Upper lobe of left lung (tissue), 4 donors: ENCODE data around the gene CTTN.

Source experiments
- EP300 ChIP-seq, 4 donors: sonication (generic); formaldehyde crosslinking; IDR thresholded peaks; one replicate each; pipeline ENCODE4 v1.5.1; 2017; ENCODE audit warnings: antibody characterized with exemption in 4 of 4, control low read depth in 2 of 4
- POLR2A ChIP-seq, 4 donors: fragments of 450-650 bp; IDR thresholded peaks; one replicate each; pipeline ENCODE4 v1.5.1; 2016 to 2017; ENCODE audit warnings: antibody characterized with exemption in 4 of 4, mild to moderate bottlenecking in 2 of 4
- POLR2AphosphoS5 ChIP-seq, 2 donors: sonication (generic); formaldehyde crosslinking; IDR thresholded peaks; one replicate each; pipeline ENCODE4 v1.5.1; 2017; ENCODE audit warnings: antibody characterized with exemption in 2 of 2
- TF ChIP-seq, protein P1 (sequence below), 6 experiments: fragments of 450-650 bp in 4 of 6; fragments of 200-600 bp in 2 of 6; sonication (generic) in 2 of 6; IDR thresholded peaks; one replicate each; pipeline ENCODE4 v1.5.1; 2016 to 2019; ENCODE audit warnings: antibody characterized with exemption in 6 of 6

DNA sequence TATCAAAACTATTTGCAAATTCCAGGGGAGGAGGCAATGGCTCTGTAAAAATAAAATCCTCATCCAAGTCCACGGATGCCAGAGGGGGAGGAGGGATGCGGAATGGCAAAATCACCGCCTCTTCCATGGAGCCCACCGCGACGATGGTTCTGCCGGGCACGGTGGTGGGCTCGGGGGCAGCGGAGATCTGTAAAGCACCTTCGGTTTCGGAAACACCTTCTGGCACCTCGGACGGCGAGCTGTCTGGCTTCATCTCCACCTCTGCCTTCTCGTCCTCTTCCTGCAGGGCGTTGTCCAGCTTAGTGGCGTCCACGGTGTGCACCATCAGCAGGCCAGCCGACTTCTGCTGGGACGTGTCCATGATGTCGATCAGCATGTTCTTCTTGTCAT is 87.7 kb downstream of the CTTN start:
- TF ChIP-seq, protein P1, sequence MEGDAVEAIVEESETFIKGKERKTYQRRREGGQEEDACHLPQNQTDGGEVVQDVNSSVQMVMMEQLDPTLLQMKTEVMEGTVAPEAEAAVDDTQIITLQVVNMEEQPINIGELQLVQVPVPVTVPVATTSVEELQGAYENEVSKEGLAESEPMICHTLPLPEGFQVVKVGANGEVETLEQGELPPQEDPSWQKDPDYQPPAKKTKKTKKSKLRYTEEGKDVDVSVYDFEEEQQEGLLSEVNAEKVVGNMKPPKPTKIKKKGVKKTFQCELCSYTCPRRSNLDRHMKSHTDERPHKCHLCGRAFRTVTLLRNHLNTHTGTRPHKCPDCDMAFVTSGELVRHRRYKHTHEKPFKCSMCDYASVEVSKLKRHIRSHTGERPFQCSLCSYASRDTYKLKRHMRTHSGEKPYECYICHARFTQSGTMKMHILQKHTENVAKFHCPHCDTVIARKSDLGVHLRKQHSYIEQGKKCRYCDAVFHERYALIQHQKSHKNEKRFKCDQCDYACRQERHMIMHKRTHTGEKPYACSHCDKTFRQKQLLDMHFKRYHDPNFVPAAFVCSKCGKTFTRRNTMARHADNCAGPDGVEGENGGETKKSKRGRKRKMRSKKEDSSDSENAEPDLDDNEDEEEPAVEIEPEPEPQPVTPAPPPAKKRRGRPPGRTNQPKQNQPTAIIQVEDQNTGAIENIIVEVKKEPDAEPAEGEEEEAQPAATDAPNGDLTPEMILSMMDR (IDR thresholded peaks at IDR 0.05): no peak
- TF ChIP-seq POLR2AphosphoS5 (IDR thresholded peaks at IDR 0.05) (no peak), POLR2A (IDR thresholded peaks at IDR 0.05) (no peak), EP300 (IDR thresholded peaks at IDR 0.05) (no peak)
